Neutrophil (primary cell): Measurements from ENCODE around the gene EEF1AKMT2.

ENCODE experiments used
- H3K27ac ChIP-seq: fragments of 200-600 bp; sonication (generic); 2 replicates; pipeline ENCODE4 v1.5.1; 2016; ENCODE audit warnings: mild to moderate bottlenecking, moderate library complexity
- H3K27me3 ChIP-seq: fragments of 200-600 bp; sonication (generic); 2 replicates; pipeline ENCODE4 v1.6.0; 2016; ENCODE audit warnings: mild to moderate bottlenecking
- H3K36me3 ChIP-seq: fragments of 200-600 bp; sonication (generic); 2 replicates; pipeline ENCODE4 v1.5.1; 2017
- H3K4me1 ChIP-seq, 2 experiments: fragments of 200-600 bp in 1 of 2; sonication (generic) in 1 of 2; 1 replicate in 1 of 2; 2 replicates in 1 of 2; pipeline versions ENCODE4 v1.5.1 to v1.6.1; 2013 to 2016; ENCODE audit warnings: low read depth in 1 of 2, low read length in 1 of 2, mild to moderate bottlenecking in 1 of 2, moderate library complexity in 1 of 2; ENCODE audit not compliant: control insufficient read depth in 1 of 2, insufficient read depth in 1 of 2
- H3K4me3 ChIP-seq, 2 experiments: fragments of 200-600 bp in 1 of 2; sonication (generic) in 1 of 2; 1 replicate in 1 of 2; 2 replicates in 1 of 2; pipeline ENCODE4 v1.5.1; 2013 to 2016; ENCODE audit warnings: low read depth in 1 of 2, low read length in 1 of 2, mild to moderate bottlenecking in 1 of 2, moderate library complexity in 1 of 2
- H3K9me3 ChIP-seq: fragments of 200-600 bp; sonication (generic); 2 replicates; pipeline ENCODE4 v1.5.1; 2016
- TF ChIP-seq, protein P1 (sequence below): fragments of 200-600 bp; sonication (generic); IDR thresholded peaks from 2 replicates; pipeline ENCODE4 v1.5.1; 2016; ENCODE audit warnings: antibody characterized with exemption

Gene EEF1AKMT2

GRCh38 chr10:124737221-124737620, 54.5 kb downstream of the EEF1AKMT2 start:
- Histone ChIP-seq H3K9me3 (no peaks in the 10 kb centered on the region), H3K27ac (no peak overlapping the region), H3K36me3 (peaks cover 5% of the 10 kb centered on the region), H3K4me1 (peaks cover 28 to 39% of the 10 kb centered on the region in 2 experiments), H3K27me3 (no peaks in the 10 kb centered on the region), H3K4me3 (no peak overlapping the region)
- TF ChIP-seq, protein P1, sequence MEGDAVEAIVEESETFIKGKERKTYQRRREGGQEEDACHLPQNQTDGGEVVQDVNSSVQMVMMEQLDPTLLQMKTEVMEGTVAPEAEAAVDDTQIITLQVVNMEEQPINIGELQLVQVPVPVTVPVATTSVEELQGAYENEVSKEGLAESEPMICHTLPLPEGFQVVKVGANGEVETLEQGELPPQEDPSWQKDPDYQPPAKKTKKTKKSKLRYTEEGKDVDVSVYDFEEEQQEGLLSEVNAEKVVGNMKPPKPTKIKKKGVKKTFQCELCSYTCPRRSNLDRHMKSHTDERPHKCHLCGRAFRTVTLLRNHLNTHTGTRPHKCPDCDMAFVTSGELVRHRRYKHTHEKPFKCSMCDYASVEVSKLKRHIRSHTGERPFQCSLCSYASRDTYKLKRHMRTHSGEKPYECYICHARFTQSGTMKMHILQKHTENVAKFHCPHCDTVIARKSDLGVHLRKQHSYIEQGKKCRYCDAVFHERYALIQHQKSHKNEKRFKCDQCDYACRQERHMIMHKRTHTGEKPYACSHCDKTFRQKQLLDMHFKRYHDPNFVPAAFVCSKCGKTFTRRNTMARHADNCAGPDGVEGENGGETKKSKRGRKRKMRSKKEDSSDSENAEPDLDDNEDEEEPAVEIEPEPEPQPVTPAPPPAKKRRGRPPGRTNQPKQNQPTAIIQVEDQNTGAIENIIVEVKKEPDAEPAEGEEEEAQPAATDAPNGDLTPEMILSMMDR, result no peak

DNA sequence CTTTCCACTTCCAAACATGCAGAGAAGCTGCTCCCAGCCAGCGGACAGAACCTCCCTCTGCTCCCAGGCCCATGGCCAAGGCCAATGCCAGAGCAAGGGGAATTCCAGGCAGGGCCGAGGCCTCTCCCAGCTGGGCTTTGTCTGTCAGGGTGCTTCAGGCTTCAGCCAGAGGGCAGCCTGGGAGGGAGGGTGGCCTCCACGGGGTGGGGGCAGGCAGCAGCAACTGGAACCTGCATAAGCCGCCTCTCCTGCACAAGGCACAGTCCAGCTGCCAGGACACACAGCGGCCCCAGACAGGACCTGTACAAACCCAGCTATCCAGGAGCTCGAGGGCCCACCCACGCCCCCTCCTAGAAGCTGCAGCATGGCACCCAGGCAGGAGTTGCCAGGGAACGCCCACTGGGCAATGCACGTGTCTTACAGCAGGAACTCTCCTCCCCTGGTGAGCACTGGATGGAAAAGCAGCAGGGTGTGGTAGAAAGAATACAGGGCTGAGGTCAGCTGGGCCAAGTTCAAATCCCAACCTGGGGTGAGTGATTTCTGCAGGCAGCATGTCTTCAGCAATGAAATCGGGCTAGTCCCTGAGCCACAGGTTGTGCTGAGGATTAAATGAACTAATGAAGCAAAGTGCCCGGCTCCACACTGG, 55.1 kb downstream of the EEF1AKMT2 start:
- H3K27me3 ChIP-seq, result no peaks in the 10 kb centered on the region
- H3K4me3 ChIP-seq, result no peak overlapping the region
- H3K27ac ChIP-seq, result no peak overlapping the region
- TF ChIP-seq, protein P1, result no peak
- H3K9me3 ChIP-seq, result no peaks in the 10 kb centered on the region
- H3K4me1 ChIP-seq, result peaks cover 22 to 33% of the 10 kb centered on the region in 2 experiments
- peaks cover 5% of the 10 kb centered on the region for H3K36me3 ChIP-seq

- Histone ChIP-seq H3K27ac (no peak overlapping the region), H3K4me1 (peaks cover 13 to 24% of the 10 kb centered on the region in 2 experiments), H3K9me3 (no peaks in the 10 kb centered on the region), H3K36me3 (peaks cover 5% of the 10 kb centered on the region), H3K27me3 (no peaks in the 10 kb centered on the region), H3K4me3 (no peak overlapping the region)
- TF ChIP-seq, protein P1, result no peak
Measured at GRCh38 chr10:124735491-124736286, 56.0 kb downstream of the EEF1AKMT2 start.

DNA sequence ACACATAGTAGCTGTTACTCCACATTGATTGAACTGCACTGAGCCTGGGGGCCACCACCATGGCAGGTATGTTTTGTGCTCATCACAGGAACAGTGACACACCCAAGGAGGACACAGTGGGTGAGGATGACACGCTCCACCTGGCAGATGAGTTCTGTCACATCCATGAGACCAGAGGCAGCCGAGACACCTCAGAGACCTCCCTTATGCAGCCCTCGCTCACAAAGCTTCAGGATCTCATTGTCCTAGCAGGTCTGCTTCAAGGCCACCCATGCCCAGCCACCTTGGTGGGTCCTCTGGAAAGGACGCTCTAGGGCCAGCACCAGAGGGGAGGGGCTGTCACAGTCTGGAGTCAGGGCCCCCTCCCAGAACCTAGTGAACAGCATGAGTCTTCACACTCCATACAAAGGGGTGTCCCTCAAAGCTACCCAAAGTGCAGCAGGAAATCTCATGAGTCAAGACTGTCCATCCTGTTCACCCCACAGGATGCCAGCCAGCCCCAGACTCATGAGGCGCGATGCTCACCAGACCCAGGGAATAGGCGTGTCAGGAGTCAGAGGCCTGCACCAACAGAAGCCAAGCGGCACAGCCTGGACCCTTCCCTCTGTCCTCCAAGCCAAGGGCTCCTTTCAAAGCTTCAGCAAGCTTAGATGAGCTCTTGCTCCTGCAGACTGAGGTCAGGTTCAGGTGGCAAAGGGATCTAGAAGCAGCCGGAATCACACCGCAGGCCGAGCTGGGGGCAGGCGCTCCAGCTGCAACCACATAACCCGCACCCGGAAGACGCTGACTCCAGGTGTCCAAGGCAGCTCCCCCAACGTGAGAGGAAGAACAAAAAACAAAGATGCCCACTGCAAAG, 57.1 kb downstream of the EEF1AKMT2 start:
- no peaks in the 10 kb centered on the region for H3K27me3 ChIP-seq
- no peak overlapping the region for H3K27ac ChIP-seq
- peaks cover 5% of the 10 kb centered on the region for H3K36me3 ChIP-seq
- no peaks in the 10 kb centered on the region for H3K9me3 ChIP-seq
- peaks cover 9 to 17% of the 10 kb centered on the region in 2 experiments for H3K4me1 ChIP-seq
- H3K4me3 ChIP-seq, result no peak overlapping the region
- TF ChIP-seq, protein P1, result no peak

GRCh38 chr10:124733571-124734245, 58.0 kb downstream of the EEF1AKMT2 start:
- Histone ChIP-seq H3K36me3 (peaks cover 5% of the 10 kb centered on the region), H3K4me3 (no peak overlapping the region), H3K9me3 (no peaks in the 10 kb centered on the region), H3K4me1 (peaks cover 15 to 20% of the 10 kb centered on the region in 2 experiments), H3K27ac (no peak overlapping the region), H3K27me3 (no peaks in the 10 kb centered on the region)
- TF ChIP-seq, protein P1, result no peak
